ENCODE measurements around the gene CHRNB1.
"Not testable (repeated sequence)": the region's sequence is repeated elsewhere in the genome, so short reads cannot be mapped to it uniquely, and the experiment has no call there.

CHRNB1 gene

DNA sequence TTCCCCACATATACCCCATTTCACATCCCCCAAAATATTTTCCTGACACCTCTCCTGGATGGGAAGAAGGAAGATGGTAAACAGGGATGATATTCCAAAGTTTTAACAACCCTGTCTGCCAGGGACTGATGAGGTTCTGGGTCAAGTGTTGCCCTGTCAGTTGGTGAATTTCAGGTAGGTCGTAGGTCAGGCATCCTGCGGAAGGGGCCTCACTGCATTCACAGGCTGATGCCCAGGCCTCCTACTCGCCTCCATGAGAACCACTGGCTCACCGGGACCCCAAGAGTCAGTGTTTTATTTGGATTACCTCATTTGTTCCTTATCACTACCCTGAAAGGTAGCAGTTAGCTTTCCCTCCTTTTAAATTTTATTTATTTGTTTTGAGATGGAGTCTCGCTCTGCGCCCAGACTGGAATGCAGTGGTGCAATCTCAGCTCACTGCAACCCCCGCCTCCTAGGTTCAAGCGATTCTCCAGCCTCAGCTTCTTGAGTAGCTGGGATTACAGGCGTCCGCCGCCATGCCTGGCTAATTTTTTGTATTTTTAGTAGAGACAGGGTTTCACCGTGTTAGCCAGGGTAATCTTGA, 24.0 kb downstream of the CHRNB1 start:
- no peak for FAIRE-seq

DNA sequence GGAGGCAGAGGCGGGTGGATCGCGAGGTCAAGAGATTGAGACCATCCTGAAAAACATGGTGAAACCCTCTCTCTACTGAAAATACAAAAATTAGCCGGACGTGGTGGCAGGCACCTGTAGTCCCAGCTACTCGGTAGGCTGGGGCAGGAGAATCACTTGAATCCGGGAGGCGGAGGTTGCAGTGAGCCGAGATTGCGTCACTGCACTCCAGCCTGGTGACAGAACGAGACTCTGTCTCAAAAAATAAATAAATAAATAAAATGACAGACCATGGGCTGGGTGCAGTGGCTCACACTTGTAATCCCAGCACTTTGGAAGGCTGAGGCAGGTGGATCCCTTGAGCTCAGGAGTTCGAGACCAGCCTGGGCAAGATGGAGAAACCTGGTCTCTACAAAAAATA, 25.0 kb downstream of the CHRNB1 start:
- FAIRE-seq, result not testable (repeated sequence)

DNA sequence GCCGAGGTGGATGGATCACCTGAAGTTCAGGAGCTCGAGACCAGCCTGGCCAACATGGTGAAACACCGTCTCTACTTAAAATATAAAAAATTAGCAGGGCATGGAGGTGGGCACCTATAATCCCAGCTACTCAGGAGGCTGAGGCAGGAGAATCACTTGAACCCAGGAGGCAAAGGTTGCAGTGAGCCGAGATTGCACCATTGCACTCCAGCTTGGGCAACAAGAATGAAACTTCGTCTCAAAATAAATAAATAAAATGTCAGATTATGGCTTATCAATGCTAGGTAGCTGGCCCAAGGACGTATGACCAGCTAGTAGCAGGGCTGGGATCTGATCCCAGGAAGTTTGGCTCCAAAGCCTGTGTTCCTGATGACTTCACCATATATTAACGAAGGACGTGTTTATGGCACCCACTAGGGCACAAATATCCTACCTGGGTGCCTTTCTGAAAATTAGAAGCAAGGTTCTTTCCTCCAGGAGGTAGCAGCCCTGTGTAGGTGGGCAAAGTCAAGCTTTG, 25.7 kb downstream of the CHRNB1 start:
- not testable (repeated sequence) for FAIRE-seq

DNA sequence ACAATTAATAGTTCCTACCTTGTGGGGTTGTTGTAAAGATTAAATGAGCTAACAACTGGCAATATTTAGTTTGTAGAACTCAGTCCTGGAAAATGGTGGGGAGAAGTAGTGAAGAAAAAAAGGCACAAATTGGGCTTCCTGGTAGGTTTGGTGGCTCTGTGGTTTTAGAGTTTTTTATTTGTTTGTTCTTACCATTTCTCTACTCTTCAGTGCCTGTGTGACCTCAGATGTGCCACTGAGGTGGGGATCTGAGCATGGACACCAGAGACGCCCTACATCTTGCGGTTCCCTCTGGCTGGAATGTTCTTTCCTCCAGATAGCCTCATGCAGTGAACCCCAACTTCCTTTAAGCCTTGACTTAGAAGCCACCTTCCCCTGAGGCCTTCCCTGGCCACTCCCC, 26.9 kb downstream of the CHRNB1 start:
- no peak for FAIRE-seq

- FAIRE-seq, result not testable (repeated sequence)
Observed at GRCh38 chr17:7474767-7475166, 29.9 kb downstream of the CHRNB1 start.

- no peak for FAIRE-seq
Observed at GRCh38 chr17:7475764-7476422, 31.0 kb downstream of the CHRNB1 start.

GRCh38 chr17:7476494-7476893, 31.6 kb downstream of the CHRNB1 start:
- FAIRE-seq, result no peak

GRCh38 chr17:7476951-7477350, 32.1 kb downstream of the CHRNB1 start:
- FAIRE-seq, result no peak

DNA sequence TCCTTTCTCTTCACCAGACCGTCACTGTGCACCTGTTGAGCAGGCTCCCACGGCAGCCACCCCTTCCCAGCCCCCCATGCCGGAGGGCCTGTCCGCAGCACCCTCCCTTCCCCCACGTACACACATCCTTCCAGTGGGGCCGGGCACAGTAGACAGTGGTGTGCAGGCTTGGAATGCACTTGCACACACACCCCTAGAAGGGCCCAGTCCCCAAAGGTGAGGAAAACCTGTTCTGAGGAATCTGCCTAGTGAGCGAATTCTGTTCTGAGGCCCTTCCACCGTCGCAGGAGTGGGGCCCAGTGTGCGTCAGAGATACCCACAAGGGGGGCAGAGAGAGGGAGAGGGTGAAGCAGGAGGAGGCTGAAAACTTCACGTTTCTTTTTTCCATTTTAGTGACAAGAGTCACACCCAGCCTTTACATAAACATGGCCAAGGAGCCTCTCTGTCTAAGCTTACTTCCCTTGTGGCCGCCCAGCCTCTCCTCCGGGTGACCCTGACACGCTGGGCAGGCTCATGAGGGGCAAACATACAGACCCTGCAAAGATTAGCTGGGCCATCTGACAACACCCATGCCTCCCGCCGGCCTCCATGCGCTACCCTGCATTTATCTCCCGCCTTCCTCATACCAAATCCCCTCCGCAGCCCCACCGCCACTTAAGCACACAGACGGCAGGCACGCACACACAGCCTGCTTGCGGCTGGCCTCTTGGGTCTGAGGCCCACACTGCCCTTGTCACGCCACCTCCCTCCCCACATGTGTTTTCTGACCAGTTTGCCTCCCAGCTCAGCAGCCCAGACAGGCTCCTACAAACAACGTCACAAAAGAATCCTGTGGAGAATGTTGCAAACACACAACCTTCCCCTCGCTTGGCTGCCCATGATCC, 32.8 kb downstream of the CHRNB1 start:
- FAIRE-seq, result no peak

DNA sequence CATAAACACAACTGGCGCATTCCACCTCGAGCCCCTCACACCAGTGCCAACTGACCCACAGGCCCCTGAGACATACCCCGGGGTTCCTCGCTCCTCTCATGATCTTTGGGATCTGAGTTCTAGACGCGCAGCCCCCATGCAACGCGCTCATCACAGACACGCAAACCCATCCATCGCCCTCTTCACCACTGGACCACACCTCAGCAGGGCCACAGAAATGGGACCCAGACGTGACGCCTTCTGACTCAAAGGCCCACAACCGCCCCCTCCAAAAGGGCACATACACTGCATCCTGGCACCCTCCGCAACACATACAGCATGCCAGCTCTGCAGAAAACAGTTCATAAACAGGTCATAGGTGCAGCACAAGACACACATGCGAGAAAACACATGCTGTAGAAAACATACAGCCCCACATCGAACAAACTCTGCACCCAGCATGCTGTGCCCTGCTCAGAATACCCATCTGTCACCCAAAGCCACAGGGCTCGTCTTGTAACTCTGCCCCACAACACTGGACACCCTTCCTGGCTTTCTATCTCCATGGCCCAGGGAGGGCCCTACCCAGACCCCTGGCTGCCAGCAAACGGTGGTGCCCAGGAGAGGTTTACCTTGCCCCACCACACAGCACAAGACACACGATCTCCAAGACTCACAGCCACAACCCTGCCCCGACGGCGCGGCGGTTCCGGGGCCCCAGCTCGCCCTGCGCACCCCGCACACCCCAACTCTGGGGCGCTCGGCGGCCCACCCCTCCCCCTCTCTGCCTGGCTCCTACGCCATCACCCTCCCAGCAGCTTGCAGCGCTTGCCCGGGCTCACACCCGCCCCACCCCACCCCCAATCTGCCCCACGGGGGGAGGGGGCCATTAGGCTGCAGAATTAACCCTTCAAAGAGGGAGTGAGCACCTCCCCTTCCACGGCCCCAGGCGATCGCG, 33.7 kb downstream of the CHRNB1 start:
- FAIRE-seq, result no peak

- FAIRE-seq, result no peak
Observed at GRCh38 chr17:7479213-7480088, 34.6 kb downstream of the CHRNB1 start, which contains the start of gene ZBTB4. ZBTB4 (minus strand) TSS chr17:7479631; CDS start chr17:7466801, 12,830 bp downstream.

DNA sequence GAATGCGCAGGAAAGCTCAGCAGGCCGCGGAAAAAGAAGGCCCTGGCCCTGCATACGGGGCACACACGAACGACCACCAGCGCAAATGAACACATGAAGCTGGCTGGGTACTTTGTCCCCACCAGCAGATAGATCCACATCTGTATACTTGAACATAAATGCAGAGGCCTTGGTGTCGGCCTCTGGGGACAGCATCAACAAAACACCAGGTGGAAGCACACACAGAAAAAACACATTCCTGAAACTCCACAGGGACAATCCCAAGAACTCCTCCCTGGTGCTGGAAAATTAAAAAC, 35.2 kb downstream of the CHRNB1 start:
- FAIRE-seq, result no peak

DNA sequence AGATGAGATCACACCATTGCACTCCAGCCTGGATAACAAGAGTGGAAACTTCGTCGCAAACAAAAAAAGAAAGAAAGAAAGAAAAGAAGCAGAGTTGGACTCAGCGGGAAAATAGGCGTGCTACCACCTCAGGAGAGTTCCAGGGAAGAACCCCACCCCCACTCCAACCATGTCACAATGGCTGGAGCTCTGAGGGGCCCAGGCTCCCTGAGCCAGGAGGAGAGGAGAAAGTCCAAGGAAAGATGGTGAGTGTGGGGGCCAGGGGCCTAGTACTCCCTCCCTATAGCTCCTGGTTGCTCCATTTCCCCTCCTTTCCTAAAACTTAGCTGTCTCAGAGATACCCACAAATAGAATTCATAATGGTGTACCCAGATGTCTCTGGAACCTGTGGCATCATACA, 36.4 kb downstream of the CHRNB1 start, which contains the start of gene SLC35G6:
TSS of gene SLC35G6 (plus strand) at position 172 of the 400 bp plus-strand sequence. CDS start at position 243, 71 bp downstream.
- not testable (repeated sequence) for FAIRE-seq

GRCh38 chr17:7481842-7482741, 37.2 kb downstream of the CHRNB1 start:
- FAIRE-seq, result not testable (repeated sequence)

DNA sequence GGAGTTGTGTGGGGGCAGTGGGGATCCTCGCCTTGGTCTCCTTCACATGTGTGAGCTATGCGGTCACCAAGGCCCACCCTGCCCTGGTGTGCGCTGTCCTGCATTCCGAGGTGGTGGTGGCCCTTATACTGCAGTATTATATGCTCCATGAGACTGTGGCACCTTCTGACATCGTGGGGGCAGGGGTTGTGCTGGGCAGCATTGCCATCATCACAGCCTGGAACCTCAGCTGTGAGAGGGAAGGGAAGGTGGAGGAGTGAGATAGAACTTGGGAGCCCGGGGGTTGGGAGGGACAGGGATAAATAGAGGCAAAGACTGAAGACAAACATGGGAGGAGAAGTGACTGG, 37.9 kb downstream of the CHRNB1 start:
- FAIRE-seq, result not testable (repeated sequence)

GRCh38 chr17:7483255-7484066, 38.6 kb downstream of the CHRNB1 start:
- peak; percentile 81 for FAIRE-seq

DNA sequence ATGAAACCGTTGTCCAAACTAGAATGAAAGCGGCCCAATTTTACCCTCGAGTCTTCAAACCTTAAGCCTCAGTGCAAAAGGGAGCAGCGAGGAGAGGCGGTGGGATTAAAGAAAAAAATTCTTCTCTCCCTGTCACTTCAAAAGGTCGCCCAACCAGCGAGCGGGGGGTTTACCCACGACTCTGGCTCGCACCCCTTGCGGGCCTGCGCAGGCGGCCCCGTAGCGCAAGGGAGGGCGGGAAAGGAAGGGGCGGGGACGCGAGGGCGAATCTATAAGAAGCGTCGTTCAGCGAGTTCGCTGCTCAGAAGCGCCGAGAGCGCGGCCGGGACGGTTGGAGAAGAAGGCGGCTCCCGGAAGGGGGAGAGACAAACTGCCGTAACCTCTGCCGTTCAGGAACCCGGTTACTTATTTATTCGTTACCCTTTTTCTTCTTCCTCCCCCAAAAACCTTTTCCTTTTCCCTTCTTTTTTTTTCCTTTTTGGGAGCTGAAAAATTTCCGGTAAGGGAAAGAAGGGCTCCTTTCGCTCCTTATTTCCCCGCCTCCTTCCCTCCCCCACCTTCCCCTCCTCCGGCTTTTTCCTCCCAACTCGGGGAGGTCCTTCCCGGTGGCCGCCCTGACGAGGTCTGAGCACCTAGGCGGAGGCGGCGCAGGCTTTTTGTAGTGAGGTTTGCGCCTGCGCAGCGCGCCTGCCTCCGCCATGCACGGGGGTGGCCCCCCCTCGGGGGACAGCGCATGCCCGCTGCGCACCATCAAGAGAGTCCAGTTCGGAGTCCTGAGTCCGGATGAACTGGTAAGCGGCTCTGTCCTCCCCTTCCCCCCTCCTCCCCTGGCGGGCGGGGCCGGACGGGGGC, 39.4 kb downstream of the CHRNB1 start, which contains the start of gene POLR2A:
TSS of gene POLR2A (plus strand) at position 300 of the 852 bp plus-strand sequence.
- FAIRE-seq, result no peak

GRCh38 chr17:7484919-7485377, 40.1 kb downstream of the CHRNB1 start:
- no peak for FAIRE-seq
